ENCODE data around the gene NTHL1. TPM values are rescaled to one million over a fixed set of nuclear protein-coding genes. Genes with fewer than 3 reads are reported as not detected.

NTHL1 gene
- total and polyA plus RNA-seq, 2 of the 8 experiments (the other 6 are each of a cell fraction or from before 2014, with no cell fraction given) = 70.9 to 150 TPM

DNA sequence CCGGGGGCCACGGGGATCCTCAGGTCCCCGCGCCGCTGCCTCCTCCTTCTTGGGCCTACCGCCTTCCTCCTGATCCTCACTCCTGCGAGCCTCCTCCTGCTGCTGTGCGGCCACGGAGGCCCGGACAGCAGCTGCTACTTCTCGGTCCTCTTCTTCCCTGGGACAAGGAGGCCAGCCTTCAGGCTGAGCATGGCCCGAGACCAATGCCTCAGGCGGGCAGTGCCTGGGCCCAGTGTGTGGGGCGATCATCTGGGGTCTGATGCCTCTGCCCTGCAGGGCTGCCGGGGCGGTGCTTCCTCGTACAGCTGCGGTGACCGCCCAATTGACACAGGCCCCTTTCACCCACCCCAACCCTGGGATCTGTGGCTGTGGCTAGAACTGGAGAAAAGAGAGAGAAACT lies 46.6 kb downstream of the NTHL1 start:
- H3K79me2 ChIP-seq (ENCODE audit: control insufficient read depth in 1 of 2, insufficient read depth in 2 of 2, low read length in 2 of 2) = peaks cover 0 to 18% of the 10 kb centered on the region in 2 experiments; a peak in 2 of 4 replicates
- no peak overlapping the region for H3K14ac ChIP-seq (ENCODE audit: insufficient read length)
- no peak overlapping the region for H3K18ac ChIP-seq (ENCODE audit: extremely low read depth, low read length)
- H3K79me1 ChIP-seq (ENCODE audit: low read depth, low read length) = 0 out of 2 replicates have a peak, but pooled peaks cover 2% of the 10 kb centered on the region
- H4K91ac ChIP-seq (replicated peaks; ENCODE audit: insufficient read length, low read length) = no peak overlapping the region
- no peak overlapping the region for H4K5ac ChIP-seq (ENCODE audit: insufficient read length, low read depth, low read length)
- no peak overlapping the region for H2BK20ac ChIP-seq (ENCODE audit: low read length)
- WGBS, 2 experiments (ENCODE audit: extremely low coverage in 1 of 2, insufficient coverage in 1 of 2, insufficient read length in 1 of 2, insufficient replicate concordance in 2 of 2, low coverage in 1 of 2, low lambda C conversion rate in 2 of 2, missing lambda C conversion rate in 1 of 2) = 91% methylated on average over 18 of the region's 19 CpGs; no CpG with 5 or more reads in 1 of the 2 experiments
- FAIRE-seq = no peak
- POLR2A ChIA-PET (ENCODE audit: partially characterized antibody) = interaction anchor here (0.6 to 2.8 kb wide), 3 partner anchors 49 to 154 kb away, joined by 3 to 9 read pairs (median 5); partner anchors contain the start of gene TRAF7
- peaks cover 19 to 49% of the 10 kb centered on the region in 2 experiments for H4K20me1 ChIP-seq (replicated peaks in 1 of 2; ENCODE audit: control insufficient read depth in 1 of 2, insufficient read depth in 2 of 2, low read length in 2 of 2)
- H3K27me3 ChIP-seq (replicated peaks in 1 of 4; ENCODE audit: control insufficient read depth in 3 of 4, extremely low read depth in 1 of 4, insufficient read depth in 3 of 4, low read length in 3 of 4) = no peaks in the 10 kb centered on the region
- no peak overlapping the region for H2BK15ac ChIP-seq (ENCODE audit: low read length)
- H3K23ac ChIP-seq (ENCODE audit: insufficient read length) = no peak overlapping the region
- no peak overlapping the region for H2BK120ac ChIP-seq (replicated peaks; ENCODE audit: low read depth, low read length)
- no peak overlapping the region for H2BK5ac ChIP-seq (ENCODE audit: low read depth, low read length)
- TF ChIP-seq RBBP5 (IDR thresholded peaks at IDR 0.05; ENCODE audit: borderline replicate concordance, low read depth, low read length) (no peak), EGR1 (IDR thresholded peaks at IDR 0.05; ENCODE audit: borderline replicate concordance, low read depth, low read length) (no peak), PHF8 (conservative IDR thresholded peaks at IDR 0.05; ENCODE audit: low read depth, low read length) (no peak), CREB1 (IDR thresholded peaks at IDR 0.05) (no peak), GTF2F1 (IDR thresholded peaks at IDR 0.05; ENCODE audit: borderline replicate concordance, low read depth, low read length) (no peak), YY1 (IDR thresholded peaks at IDR 0.05; ENCODE audit: low read depth, low read length) (no peak), BRCA1 (IDR thresholded peaks at IDR 0.05; ENCODE audit: low read depth, low read length) (no peak), POLR2AphosphoS5 (IDR thresholded peaks at IDR 0.05; ENCODE audit: low read depth, low read length) (no peak)
- H3K36me3 ChIP-seq (ENCODE audit: control insufficient read depth in 2 of 4, insufficient read depth in 4 of 4, low read length in 3 of 4) = peaks cover 24 to 52% (median 42%) of the 10 kb centered on the region in 4 experiments
- no peak overlapping the region for H3K9ac ChIP-seq (replicated peaks in 1 of 4; ENCODE audit: extremely low read depth in 1 of 4, low read depth in 3 of 4, low read length in 3 of 4)
- no peaks in the 10 kb centered on the region for H3K23me2 ChIP-seq (ENCODE audit: low read depth, low read length)
- H3K56ac ChIP-seq (replicated peaks; ENCODE audit: insufficient read length, low read depth, low read length) = no peak overlapping the region
- no peak overlapping the region for H3K4ac ChIP-seq (replicated peaks; ENCODE audit: insufficient read length, low read depth, low read length)
- H3K4me3 ChIP-seq (ENCODE audit: extremely low read depth in 1 of 4, insufficient read depth in 2 of 4, low read depth in 3 of 4, low read length in 4 of 4) = no peak overlapping the region
- no peak overlapping the region for H3K4me2 ChIP-seq (ENCODE audit: insufficient read depth in 1 of 2, low read depth in 2 of 2, low read length in 2 of 2)
- H3K4me1 ChIP-seq (replicated peaks in 1 of 4; ENCODE audit: control insufficient read depth in 3 of 4, insufficient read depth in 4 of 4, low read length in 3 of 4) = peaks cover 0 to 15% (median 7%) of the 10 kb centered on the region in 4 experiments; a peak in 5 of 7 replicates
- H4K8ac ChIP-seq (ENCODE audit: extremely low read depth, insufficient read depth, low read length) = no peak overlapping the region
- no peaks in the 10 kb centered on the region for H3K9me3 ChIP-seq (ENCODE audit: insufficient read depth in 2 of 2, low read depth in 1 of 2, low read length in 1 of 2)
- no peak overlapping the region for H2BK12ac ChIP-seq (ENCODE audit: low read depth, low read length)
- no peak for DNase-seq (ENCODE audit: low read depth in 1 of 2, low spot score in 2 of 2)
- no peak overlapping the region for H2AK5ac ChIP-seq (ENCODE audit: low read depth, low read length)
- H2AFZ ChIP-seq (ENCODE audit: low read length) = no peak overlapping the region
- H3K27ac ChIP-seq (ENCODE audit: low read depth, low read length) = no peak overlapping the region
- CTCF ChIA-PET (ENCODE audit: partially characterized antibody) = interaction anchor here (1.3 to 2.8 kb wide), 2 partner anchors 15 to 21 kb away, joined by 3 to 6 read pairs; no protein-coding TSS in a partner anchor

Data from H1 (cell line).